Measurements from ENCODE around the gene HTD2.

- TF ChIP-seq EZH2 (IDR thresholded peaks at IDR 0.05; ENCODE audit: borderline replicate concordance, low read depth, low read length, severe bottlenecking): no peak
- no peak for TF ChIP-seq MAX (IDR thresholded peaks at IDR 0.05; ENCODE audit: insufficient read depth, insufficient read length)
- no peak for TF ChIP-seq POLR2AphosphoS5 (IDR thresholded peaks at IDR 0.05; ENCODE audit: insufficient read depth, low read depth, low read length)
Observed at GRCh38 chr3:58308728-58309127, 2.4 kb downstream of the HTD2 start.

Measured in endothelial cell of umbilical vein (primary cell).